Erythroblast (primary cell): ENCODE data around the gene CEACAM3.

Experiments used
- DNase-seq, 2 experiments: peaks; one replicate each; lab custom pipeline; 2025; lab: John Stamatoyannopoulos, UW
- GATA1 ChIP-seq: IDR thresholded peaks from 2 replicates; pipeline ENCODE4 v1.6.1; 2011; ENCODE audit warnings: low read depth, mild to moderate bottlenecking, control low read depth, low read length, moderate library complexity
- POLR2A ChIP-seq: IDR thresholded peaks from 2 replicates; pipeline ENCODE4 v1.6.1; 2011; ENCODE audit warnings: mild to moderate bottlenecking, low read length

Gene CEACAM3

DNA sequence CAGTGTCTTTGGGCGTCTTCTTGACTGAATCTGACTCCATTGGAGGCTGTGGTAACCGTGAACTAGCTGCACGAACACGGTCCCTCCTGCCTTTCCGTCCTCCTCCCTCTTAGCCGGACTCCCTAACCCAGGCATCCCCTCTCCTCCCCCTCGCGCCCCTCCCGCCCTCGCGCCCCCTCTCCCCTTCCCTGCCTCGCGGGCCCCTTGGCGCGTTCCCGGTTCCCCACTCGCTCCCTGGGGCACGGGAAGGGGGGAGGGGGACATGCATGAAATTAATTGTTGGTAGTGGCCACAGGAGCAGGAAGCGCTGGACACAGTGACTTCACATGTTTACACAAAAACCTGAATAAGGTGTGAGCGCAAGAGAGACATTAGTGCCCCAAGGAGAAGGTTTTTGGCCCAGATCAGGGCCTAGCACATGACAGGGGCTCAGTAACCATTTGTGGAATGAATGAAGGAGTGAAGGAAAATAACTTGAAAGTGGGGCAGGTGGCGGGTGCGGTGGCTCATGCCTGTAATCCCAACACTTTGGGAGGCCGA is 48.7 kb downstream of the CEACAM3 start:
- DNase-seq, result no peak
- TF ChIP-seq GATA1 (no peak), POLR2A (no peak)

GRCh38 chr19:41847351-41848105 is 51.1 kb downstream of the CEACAM3 start:
- DNase-seq, result no peak
- TF ChIP-seq POLR2A, result no peak
- no peak for TF ChIP-seq GATA1

GRCh38 chr19:41848666-41849065 is 52.3 kb downstream of the CEACAM3 start:
- DNase-seq, result no peak
- TF ChIP-seq POLR2A, result no peak
- no peak for TF ChIP-seq GATA1

DNA sequence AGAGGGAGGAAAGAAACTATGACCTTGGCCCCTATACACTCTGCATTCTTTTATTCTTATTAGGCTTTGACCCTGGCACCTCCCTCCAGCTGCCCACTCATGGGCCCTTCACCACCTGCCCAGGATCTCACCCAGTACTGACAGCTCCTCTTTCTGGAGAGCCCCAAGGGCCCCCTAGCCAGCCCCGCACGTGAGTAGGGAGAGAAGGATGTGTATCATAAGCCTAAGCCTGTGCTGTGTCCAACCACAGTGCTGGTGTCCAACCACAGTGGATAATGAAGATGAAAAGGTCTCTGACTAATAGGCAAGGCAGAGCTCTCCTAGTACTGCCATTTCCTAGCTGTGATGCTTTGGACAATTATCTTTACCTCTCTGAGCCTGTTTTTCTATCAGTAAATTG is 52.7 kb downstream of the CEACAM3 start:
- TF ChIP-seq POLR2A, result no peak
- no peak for TF ChIP-seq GATA1
- DNase-seq, result no peak

DNA sequence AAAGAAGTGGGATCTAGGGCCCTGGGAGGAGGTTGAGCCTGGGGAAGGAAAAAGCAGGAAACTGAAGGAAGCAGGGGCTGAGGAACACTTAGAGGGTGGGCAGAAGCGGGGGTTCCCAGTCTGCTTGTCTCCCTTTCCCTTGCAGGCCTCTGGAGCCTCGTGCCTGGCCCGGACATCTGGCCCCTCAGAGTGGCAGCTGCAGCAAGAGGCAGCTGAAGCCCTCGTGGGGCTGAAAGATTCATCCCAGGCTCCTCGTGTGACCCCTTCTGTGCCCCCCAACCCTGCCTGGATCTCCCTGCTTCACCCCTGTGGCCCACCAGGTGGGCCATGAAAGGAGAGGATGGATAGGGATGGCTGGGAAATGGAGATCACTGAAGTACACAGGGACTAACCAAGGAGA is 54.0 kb downstream of the CEACAM3 start:
- DNase-seq, result no peak
- TF ChIP-seq GATA1 (no peak), POLR2A (no peak)

DNA sequence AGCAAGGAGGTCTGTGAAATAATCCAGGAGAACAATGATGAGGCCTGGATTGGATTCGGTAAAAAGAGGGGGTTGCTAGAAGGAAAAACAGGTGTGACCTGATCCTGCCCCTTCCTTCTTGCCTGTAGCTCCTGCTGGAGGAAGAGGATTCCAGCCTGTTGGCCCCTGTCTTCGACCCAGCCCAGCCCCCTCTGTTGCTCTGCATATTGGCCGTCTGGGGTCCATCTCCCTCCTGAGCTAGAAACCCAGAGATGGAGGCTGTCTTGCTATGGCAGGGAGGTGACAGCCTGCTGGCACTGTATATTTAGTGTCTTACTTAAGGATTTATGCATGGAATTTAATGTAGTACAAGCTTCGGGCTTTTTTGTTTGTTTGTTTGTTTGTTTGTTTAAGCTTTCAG is 55.1 kb downstream of the CEACAM3 start:
- TF ChIP-seq GATA1, result no peak
- no peak for TF ChIP-seq POLR2A

DNA sequence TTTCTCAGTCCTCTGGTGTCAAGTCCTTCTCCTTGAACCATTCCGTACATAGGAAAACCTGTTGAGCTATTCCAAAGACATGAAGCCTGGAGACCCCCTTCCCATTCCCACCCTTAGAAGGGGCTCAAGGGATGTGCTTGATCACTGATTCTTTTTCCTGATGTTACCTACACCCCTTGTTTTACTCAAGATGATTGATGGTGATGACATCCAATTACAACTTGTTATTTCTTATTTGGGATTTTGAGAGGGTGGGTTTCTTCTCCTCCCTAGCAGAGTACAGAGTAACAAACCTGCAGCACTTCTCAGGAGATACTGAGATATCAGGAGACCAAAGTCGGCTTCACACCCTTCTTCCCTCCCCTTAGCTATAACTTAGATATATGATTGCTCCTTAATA is 57.0 kb downstream of the CEACAM3 start:
- TF ChIP-seq GATA1, result no peak
- TF ChIP-seq POLR2A, result no peak

More for the DNA sequence above, 55.1 kb downstream of the CEACAM3 start:
- no peak for DNase-seq

DNA sequence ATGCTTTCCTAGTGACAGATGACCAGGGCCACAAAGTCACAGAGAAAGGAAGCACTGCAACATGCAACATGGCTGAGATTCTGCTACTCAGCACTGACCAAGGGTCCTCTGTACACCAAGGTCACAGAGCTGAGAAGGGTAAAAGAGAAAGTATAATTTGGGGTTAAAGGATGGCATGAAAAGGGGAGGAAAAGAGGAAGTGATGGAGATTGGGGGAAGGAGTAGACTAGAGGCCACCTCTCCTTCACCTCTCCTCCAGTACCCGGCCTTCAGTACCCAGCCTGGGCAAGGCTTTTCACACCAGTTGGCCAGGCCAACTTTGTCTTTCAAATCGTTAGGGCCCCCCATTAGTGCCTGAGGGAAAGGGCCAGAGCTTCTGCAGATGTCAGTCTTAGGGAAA is 57.4 kb downstream of the CEACAM3 start:
- no peak for DNase-seq
- no peak for TF ChIP-seq GATA1
- no peak for TF ChIP-seq POLR2A

More for the DNA sequence above, 57.0 kb downstream of the CEACAM3 start:
- no peak for DNase-seq

DNA sequence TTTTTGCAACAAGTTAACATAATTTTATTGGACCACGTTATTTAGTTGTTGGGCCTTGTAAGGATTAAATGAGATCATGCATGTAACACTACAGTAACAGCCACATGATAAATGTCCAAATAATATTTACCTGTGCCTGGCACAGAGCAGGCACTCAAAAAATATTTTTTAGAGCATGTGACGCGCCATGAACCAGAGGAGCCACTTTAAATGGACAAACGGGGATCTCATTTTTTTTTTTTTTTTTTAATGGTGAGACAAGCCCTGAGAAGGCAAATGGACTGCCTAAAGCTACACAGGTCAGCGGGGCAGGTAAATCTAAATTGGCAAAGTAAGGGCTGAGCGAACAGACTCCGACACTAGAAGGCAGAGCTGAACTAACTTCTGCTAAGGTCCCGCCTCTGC is 62.8 kb downstream of the CEACAM3 start:
- TF ChIP-seq GATA1 (no peak), POLR2A (no peak)
- DNase-seq, result no peak

- DNase-seq, result peak; percentile 99
- no peak for TF ChIP-seq GATA1
- peak; percentile 87 for TF ChIP-seq POLR2A
Observed at GRCh38 chr19:41859618-41860418, 63.4 kb downstream of the CEACAM3 start, which contains the start of gene RPS19. RPS19 (plus strand) TSS chr19:41860255; CDS start chr19:41860775, 520 bp downstream.

DNA sequence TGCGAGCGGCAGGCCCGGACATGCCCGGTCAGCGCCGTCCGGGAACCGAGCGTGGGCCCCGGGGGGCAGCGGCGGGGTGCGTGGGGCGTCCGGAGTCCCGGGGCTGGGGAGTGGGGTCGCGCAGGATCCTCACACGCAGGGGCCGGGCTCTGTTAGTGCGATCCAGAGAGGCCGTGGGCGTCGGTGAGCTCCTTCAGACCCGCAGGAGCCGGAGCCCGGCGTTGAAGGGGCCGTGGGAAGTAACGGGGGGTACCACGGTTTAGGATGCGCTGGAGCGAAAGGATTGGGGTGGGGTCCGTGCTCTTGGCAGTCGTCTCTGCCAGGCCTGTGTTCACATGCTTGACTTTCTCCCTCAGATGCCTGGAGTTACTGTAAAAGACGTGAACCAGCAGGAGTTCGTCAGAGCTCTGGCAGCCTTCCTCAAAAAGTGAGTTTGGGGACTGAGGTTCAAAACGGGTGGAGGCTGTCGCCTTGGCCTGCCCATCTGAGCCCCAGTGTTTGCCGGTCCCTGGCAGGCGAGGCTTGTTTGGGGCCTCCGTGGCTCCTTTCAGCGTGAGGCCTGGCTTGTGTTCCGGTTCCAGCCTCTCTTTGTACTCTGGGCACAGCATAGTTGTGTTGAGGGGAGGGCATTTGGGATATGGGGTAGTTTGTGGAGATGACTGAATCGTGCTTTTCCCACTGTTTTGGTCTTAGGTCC is 64.2 kb downstream of the CEACAM3 start:
- TF ChIP-seq POLR2A, result no peak
- no peak for TF ChIP-seq GATA1
- peak; percentile 54 to 76 for DNase-seq
